Measurements from ENCODE around the gene KNDC1. TPM values are rescaled to one million over a fixed set of nuclear protein-coding genes. Genes with fewer than 3 reads are reported as not detected.

Gene KNDC1
- total RNA-seq, 2 donors from 2014 or later = 0.59 to 1.8 TPM

- no peak for DNase-seq (ENCODE audit: low spot score)
- no peak for TF ChIP-seq CTCF (IDR thresholded peaks at IDR 0.05)
- no peak overlapping the region for H3K4me3 ChIP-seq
- no peak overlapping the region for H3K27ac ChIP-seq
- no peaks in the 10 kb centered on the region for H3K36me3 ChIP-seq
- no peaks in the 10 kb centered on the region for H3K27me3 ChIP-seq
- H3K9me3 ChIP-seq = peaks cover 0 to 7% of the 10 kb centered on the region in 2 donors
- H3K4me1 ChIP-seq = no peaks in the 10 kb centered on the region
Measured at GRCh38 chr10:133198621-133199487, 38.8 kb downstream of the KNDC1 start.

DNA sequence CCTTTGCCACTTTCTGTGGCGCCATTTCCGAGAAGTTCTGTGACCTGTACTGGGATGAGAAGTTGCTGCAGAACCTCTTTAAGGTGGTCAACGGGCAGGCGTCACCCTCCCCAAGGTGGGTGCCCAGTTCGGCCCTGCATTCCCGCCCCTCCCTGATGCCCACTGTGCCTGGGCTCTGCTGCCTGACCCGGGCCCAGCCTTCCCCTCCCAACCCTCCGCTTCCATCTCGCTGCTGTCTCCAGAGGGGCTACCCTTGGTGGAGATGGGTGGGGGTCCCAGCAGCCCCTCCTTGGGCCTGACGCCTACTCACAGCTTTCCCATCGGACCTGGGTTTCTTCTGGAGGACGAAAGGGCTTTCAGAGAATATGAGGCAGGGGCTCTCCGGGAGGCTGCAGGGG is 39.5 kb downstream of the KNDC1 start:
- Histone ChIP-seq H3K4me3 (no peak overlapping the region), H3K9me3 (peaks cover 0 to under 1% of the 10 kb centered on the region in 2 donors), H3K36me3 (no peaks in the 10 kb centered on the region), H3K27me3 (no peaks in the 10 kb centered on the region), H3K4me1 (no peaks in the 10 kb centered on the region), H3K27ac (no peak overlapping the region)
- DNase-seq (ENCODE audit: low spot score) = no peak
- TF ChIP-seq CTCF (IDR thresholded peaks at IDR 0.05) = no peak

DNA sequence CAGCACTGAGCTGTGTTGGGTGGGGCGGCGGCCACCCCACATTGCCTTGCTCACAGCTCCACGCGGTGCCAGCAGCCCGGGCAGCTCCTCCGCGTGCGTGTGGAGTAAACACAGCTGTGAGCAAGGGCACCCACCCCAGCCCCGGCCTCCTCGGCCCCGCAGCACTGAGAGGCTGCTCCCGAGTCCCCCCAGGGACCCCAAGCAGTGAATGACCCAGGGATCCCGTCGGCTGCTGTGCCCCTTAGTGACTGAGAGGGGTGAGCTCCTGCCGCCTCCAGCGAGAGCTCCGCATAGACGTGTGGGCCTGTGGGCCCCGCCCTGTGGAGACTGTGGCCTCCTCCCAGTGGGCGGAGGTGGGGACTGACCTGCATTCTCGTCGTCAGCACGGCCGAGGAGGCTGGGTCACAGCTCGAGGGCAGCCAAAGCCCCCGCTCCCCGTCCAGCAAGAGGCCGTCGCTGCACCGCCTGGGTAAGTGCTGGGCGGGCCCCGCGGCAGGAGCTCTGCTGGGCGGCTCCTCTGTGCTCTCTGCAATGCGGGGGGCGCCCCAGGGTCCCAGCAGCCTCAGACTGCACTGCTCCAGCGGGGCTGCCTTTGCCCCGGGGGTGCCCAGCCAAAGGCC is 40.1 kb downstream of the KNDC1 start:
- DNase-seq (ENCODE audit: low spot score) = no peak
- Histone ChIP-seq H3K4me3 (no peak overlapping the region), H3K4me1 (no peaks in the 10 kb centered on the region), H3K36me3 (no peaks in the 10 kb centered on the region), H3K9me3 (no peaks in the 10 kb centered on the region), H3K27me3 (no peaks in the 10 kb centered on the region), H3K27ac (no peak overlapping the region)
- TF ChIP-seq CTCF (IDR thresholded peaks at IDR 0.05) = no peak

- Histone ChIP-seq H3K9me3 (no peaks in the 10 kb centered on the region), H3K27me3 (no peaks in the 10 kb centered on the region), H3K4me1 (no peaks in the 10 kb centered on the region), H3K4me3 (no peak overlapping the region), H3K27ac (no peak overlapping the region), H3K36me3 (no peaks in the 10 kb centered on the region)
- no peak for TF ChIP-seq CTCF (IDR thresholded peaks at IDR 0.05)
- DNase-seq (ENCODE audit: low spot score) = no peak
Measured at GRCh38 chr10:133200621-133201031, 40.6 kb downstream of the KNDC1 start.

DNA sequence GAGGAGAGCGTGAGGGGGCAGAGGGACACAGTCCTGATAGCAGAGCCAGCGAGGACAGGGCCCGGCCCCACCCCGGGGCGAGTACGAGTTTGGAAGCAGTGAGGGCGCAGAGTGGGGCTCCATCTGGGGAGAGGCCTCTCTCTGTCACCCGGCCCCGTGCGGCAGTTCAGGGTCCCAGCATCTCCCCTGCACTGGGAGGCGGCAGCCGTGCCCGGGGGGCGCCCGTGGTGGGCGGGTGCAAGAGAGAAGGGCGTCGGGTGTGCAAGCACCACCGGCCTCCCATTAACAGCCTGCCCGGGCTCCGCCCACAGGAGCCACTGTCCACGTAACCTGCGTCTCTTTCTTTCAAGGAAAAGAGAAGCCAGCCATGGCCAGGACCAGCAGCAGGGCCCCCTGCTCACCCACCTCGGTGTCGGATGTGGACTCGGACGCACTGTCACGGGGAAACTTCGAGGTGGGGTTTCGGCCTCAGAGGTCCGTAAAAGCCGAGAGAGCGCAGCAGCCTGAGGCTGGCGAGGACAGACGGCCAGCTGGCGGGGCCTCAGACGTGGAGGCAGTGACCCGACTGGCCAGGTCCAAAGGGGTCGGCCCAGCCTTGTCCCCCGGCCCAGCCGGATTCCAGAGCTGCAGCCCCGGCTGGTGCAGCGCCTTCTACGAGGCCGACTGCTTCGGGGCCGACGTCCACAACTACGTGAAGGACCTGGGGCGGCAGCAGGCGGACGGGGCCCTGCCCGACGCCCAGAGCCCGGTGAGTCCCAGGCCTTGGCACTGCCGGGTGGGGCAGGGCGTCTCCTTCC is 41.3 kb downstream of the KNDC1 start:
- H3K36me3 ChIP-seq = no peaks in the 10 kb centered on the region
- no peaks in the 10 kb centered on the region for H3K27me3 ChIP-seq
- no peak overlapping the region for H3K27ac ChIP-seq
- H3K9me3 ChIP-seq = no peaks in the 10 kb centered on the region
- no peaks in the 10 kb centered on the region for H3K4me1 ChIP-seq
- DNase-seq (ENCODE audit: low spot score) = no peak
- no peak for TF ChIP-seq CTCF (IDR thresholded peaks at IDR 0.05)
- no peak overlapping the region for H3K4me3 ChIP-seq
